D341Med (cell line): ENCODE results near the gene ZWILCH.
A peak's percentile ranks its signal among the peaks of the same experiment; 100 is the strongest.

Experiments used
- DNase-seq: peaks from one replicate; pipeline ENCODE4 v3.0.0; 2012; ENCODE audit warnings: low spot score

Gene ZWILCH

GRCh38 chr15:66545255-66545654, 40.1 kb downstream of the ZWILCH start:
- DNase-seq = no peak

- no peak for DNase-seq
Observed at GRCh38 chr15:66555685-66556084, 50.6 kb downstream of the ZWILCH start.

GRCh38 chr15:66558271-66558670, 53.1 kb downstream of the ZWILCH start:
- no peak for DNase-seq

- DNase-seq = no peak
Observed at GRCh38 chr15:66560856-66561525, 55.9 kb downstream of the ZWILCH start.

- no peak for DNase-seq
Observed at GRCh38 chr15:66563126-66563525, 58.0 kb downstream of the ZWILCH start.

GRCh38 chr15:66563566-66564110, 58.5 kb downstream of the ZWILCH start:
- DNase-seq = no peak

- no peak for DNase-seq
Observed at GRCh38 chr15:66564136-66565041, 59.3 kb downstream of the ZWILCH start.

- no peak for DNase-seq
Observed at GRCh38 chr15:66565141-66565641, 60.1 kb downstream of the ZWILCH start.

GRCh38 chr15:66565741-66566144, 60.6 kb downstream of the ZWILCH start, which contains the start of gene LCTL:
TSS of gene LCTL (minus strand) at chr15:66565998. CDS start at chr15:66565365, 633 bp downstream.
- DNase-seq = no peak

GRCh38 chr15:66566963-66567531, 61.9 kb downstream of the ZWILCH start:
- DNase-seq = peak; percentile 83

- no peak for DNase-seq
Observed at GRCh38 chr15:66567897-66568296, 62.8 kb downstream of the ZWILCH start.

- no peak for DNase-seq
Observed at GRCh38 chr15:66569461-66570137, 64.5 kb downstream of the ZWILCH start.

- no peak for DNase-seq
Observed at GRCh38 chr15:66570327-66570726, 65.2 kb downstream of the ZWILCH start.

- DNase-seq = no peak
Observed at GRCh38 chr15:66570842-66571478, 65.8 kb downstream of the ZWILCH start.

- no peak for DNase-seq
Observed at GRCh38 chr15:66572146-66572545, 67.0 kb downstream of the ZWILCH start.

GRCh38 chr15:66573348-66573718, 68.2 kb downstream of the ZWILCH start:
- no peak for DNase-seq

- DNase-seq = no peak
Observed at GRCh38 chr15:66573719-66574595, 68.8 kb downstream of the ZWILCH start.

GRCh38 chr15:66574596-66574950, 69.4 kb downstream of the ZWILCH start:
- DNase-seq = no peak

- DNase-seq = peak; percentile 4
Observed at GRCh38 chr15:66578286-66578875, 73.3 kb downstream of the ZWILCH start.

- no peak for DNase-seq
Observed at GRCh38 chr15:66580643-66581042, 75.5 kb downstream of the ZWILCH start.
